IMR-90 (cell line): ENCODE results near the gene CRLF1. TPM values are rescaled to one million over a fixed set of nuclear protein-coding genes. Genes with fewer than 3 reads are reported as not detected.

ENCODE experiments used
- ATAC-seq: fragments of 200-7000 bp; cut with Tn5 transposase; 2 replicates; pipeline ENCODE4 v1.9.1; 2020; ENCODE audit warnings: low read depth, mild to moderate bottlenecking, moderate library complexity
- BruUV-seq: library from RNA; stranded (reverse); fragments of 400-500 nt; replicated peaks from 2 replicates; lab custom pipeline; 2021; lab: Mats Ljungman, UMichigan
- CTCF ChIA-PET: fragments of 300-600 bp; formaldehyde crosslinking; extraction: SDS; loops from one replicate; lab custom pipeline; 2021; ENCODE audit warnings: antibody characterized with exemption; lab: Yijun Ruan, JAX
- POLR2A ChIA-PET: fragments of 300-600 bp; sonication (Branson Sonifier 250); formaldehyde crosslinking; loops from one replicate; lab custom pipeline; 2022; ENCODE audit warnings: antibody characterized with exemption; ENCODE audit not compliant: unreplicated experiment; lab: Charles Lee
- DNase-seq: peaks from one replicate; pipeline ENCODE4 v3.0.0; 2013
- H2AFZ ChIP-seq: replicated peaks from 2 replicates; pipeline ENCODE3; 2013; ENCODE audit warnings: low read length, mild to moderate bottlenecking; ENCODE audit not compliant: poor library complexity
- H2AK5ac ChIP-seq: 2 replicates; pipeline ENCODE4 v1.6.1; 2013; ENCODE audit warnings: low read depth, low read length, inconsistent platforms
- H2AK9ac ChIP-seq: replicated peaks from 2 replicates; pipeline ENCODE3; 2013; ENCODE audit warnings: mild to moderate bottlenecking, low read depth, low read length, moderate library complexity; ENCODE audit not compliant: poor library complexity
- H2BK120ac ChIP-seq: 2 replicates; pipeline ENCODE4 v1.6.1; 2013; ENCODE audit warnings: low read depth, low read length, inconsistent platforms
- H2BK15ac ChIP-seq: 3 replicates; pipeline ENCODE4 v1.6.1; 2013; ENCODE audit warnings: low read depth, low read length, inconsistent platforms
- H2BK20ac ChIP-seq: 2 replicates; pipeline ENCODE4 v1.6.1; 2013; ENCODE audit warnings: low read depth, mild to moderate bottlenecking, inconsistent platforms, low read length, moderate library complexity
- H2BK5ac ChIP-seq: 2 replicates; pipeline ENCODE4 v1.6.1; 2013; ENCODE audit warnings: mild to moderate bottlenecking, low read depth, low read length, inconsistent platforms; ENCODE audit not compliant: poor library complexity, severe bottlenecking
- H3K14ac ChIP-seq: replicated peaks from 2 replicates; pipeline ENCODE4 v1.6.1; 2013; ENCODE audit warnings: low read depth, low read length, inconsistent platforms
- H3K18ac ChIP-seq: 2 replicates; pipeline ENCODE4 v1.6.1; 2013; ENCODE audit warnings: low read depth, low read length, control low read depth
- H3K23ac ChIP-seq: 2 replicates; pipeline ENCODE4 v1.6.1; 2013; ENCODE audit warnings: low read depth, low read length, inconsistent platforms
- H3K27ac ChIP-seq: 2 replicates; pipeline ENCODE4 v1.5.1; 2013; ENCODE audit warnings: mild to moderate bottlenecking, control low read depth, low read length; ENCODE audit not compliant: insufficient read depth
- H3K27me3 ChIP-seq: 2 replicates; pipeline ENCODE4 v1.6.1; 2013; ENCODE audit warnings: low read length; ENCODE audit not compliant: control insufficient read depth, insufficient read depth
- H3K36me3 ChIP-seq: 2 replicates; pipeline ENCODE4 v1.6.1; 2013; ENCODE audit warnings: low read length, mixed read lengths; ENCODE audit not compliant: control insufficient read depth, insufficient read depth
- H3K4ac ChIP-seq: 2 replicates; pipeline ENCODE4 v1.6.1; 2013; ENCODE audit warnings: low read depth, low read length, inconsistent platforms
- H3K4me1 ChIP-seq: 2 replicates; pipeline ENCODE4 v1.6.1; 2013; ENCODE audit warnings: low read length, mixed read lengths; ENCODE audit not compliant: control insufficient read depth, insufficient read depth
- H3K4me2 ChIP-seq: 2 replicates; pipeline ENCODE4 v1.6.1; 2013; ENCODE audit warnings: low read depth, mild to moderate bottlenecking, control low read depth, low read length, moderate library complexity
- H3K4me3 ChIP-seq: 2 replicates; pipeline ENCODE4 v1.5.1; 2013; ENCODE audit warnings: low read depth, mild to moderate bottlenecking, control low read depth, low read length, moderate library complexity; ENCODE audit not compliant: insufficient read depth
- H3K56ac ChIP-seq: 2 replicates; pipeline ENCODE4 v1.6.1; 2013; ENCODE audit warnings: low read length, inconsistent platforms; ENCODE audit not compliant: insufficient read depth; ENCODE audit errors: extremely low read depth
- H3K79me1 ChIP-seq, 2 experiments: 2 replicates each; pipeline ENCODE4 v1.6.1; 2013; ENCODE audit warnings: low read length in 2 of 2, inconsistent platforms in 1 of 2, low read depth in 1 of 2
- H3K9ac ChIP-seq: 2 replicates; pipeline ENCODE4 v1.6.1; 2013; ENCODE audit warnings: low read depth, low read length, control low read depth
- H3K9me1 ChIP-seq: 2 replicates; pipeline ENCODE4 v1.6.1; 2013; ENCODE audit warnings: low read length, inconsistent platforms; ENCODE audit not compliant: insufficient read depth
- H3K9me3 ChIP-seq: 2 replicates; pipeline ENCODE4 v1.6.1; 2013; ENCODE audit warnings: low read length; ENCODE audit not compliant: control insufficient read depth, insufficient read depth
- H4K20me1 ChIP-seq: 2 replicates; pipeline ENCODE4 v1.6.1; 2013; ENCODE audit warnings: low read length, inconsistent platforms; ENCODE audit not compliant: insufficient read depth
- H4K5ac ChIP-seq: 2 replicates; pipeline ENCODE4 v1.6.1; 2013; ENCODE audit warnings: mild to moderate bottlenecking, low read depth, low read length, control low read depth
- H4K8ac ChIP-seq, 2 experiments: 2 replicates each; pipeline ENCODE4 v1.6.1; 2013; ENCODE audit warnings: low read depth in 2 of 2, low read length in 2 of 2, control low read depth in 1 of 2, inconsistent platforms in 1 of 2
- H4K91ac ChIP-seq: 2 replicates; pipeline ENCODE4 v1.6.1; 2013; ENCODE audit warnings: low read depth, low read length, inconsistent platforms; ENCODE audit not compliant: insufficient read depth
- BHLHE40 ChIP-seq: fragments of 150-350 bp; IDR thresholded peaks from 2 replicates; pipeline ENCODE4 v1.6.1; 2016; ENCODE audit warnings: mild to moderate bottlenecking, low read depth, low read length
- CEBPB ChIP-seq: IDR thresholded peaks from 2 replicates; pipeline ENCODE4 v1.6.1; 2012; ENCODE audit warnings: low read depth, low read length, improper control_type of control experiment
- CHD1 ChIP-seq: IDR thresholded peaks from 2 replicates; pipeline ENCODE4 v1.6.1; 2012; ENCODE audit warnings: low read depth, low read length, improper control_type of control experiment
- CTCF ChIP-seq: conservative IDR thresholded peaks from 2 replicates; pipeline ENCODE4 v1.5.1; 2012; ENCODE audit warnings: mild to moderate bottlenecking, low read depth, low read length, improper control_type of control experiment
- ELK1 ChIP-seq: fragments of 150-350 bp; IDR thresholded peaks from 2 replicates; pipeline ENCODE4 v1.6.1; 2016; ENCODE audit warnings: low read depth, mild to moderate bottlenecking, low read length, moderate library complexity, borderline replicate concordance
- FOS ChIP-seq: fragments of 150-350 bp; IDR thresholded peaks from 2 replicates; pipeline ENCODE4 v1.6.1; 2016; ENCODE audit warnings: low read depth, low read length
- MAZ ChIP-seq: IDR thresholded peaks from 2 replicates; pipeline ENCODE4 v1.6.1; 2012; ENCODE audit warnings: low read depth, mild to moderate bottlenecking, low read length, improper control_type of control experiment, moderate library complexity, borderline replicate concordance
- MXI1 ChIP-seq: IDR thresholded peaks from 2 replicates; pipeline ENCODE4 v1.6.1; 2012; ENCODE audit warnings: low read depth, mild to moderate bottlenecking, low read length, moderate library complexity, borderline replicate concordance
- NFE2L2 ChIP-seq: fragments of 150-350 bp; IDR thresholded peaks from 2 replicates; pipeline ENCODE4 v1.6.1; 2016; ENCODE audit warnings: low read depth, mild to moderate bottlenecking, low read length
- POLR2A ChIP-seq: IDR thresholded peaks from 2 replicates; pipeline ENCODE4 v1.6.1; 2012; ENCODE audit warnings: mild to moderate bottlenecking, low read depth, low read length
- RAD21 ChIP-seq: IDR thresholded peaks from 2 replicates; pipeline ENCODE4 v1.6.1; 2012; ENCODE audit warnings: low read length, improper control_type of control experiment
- RCOR1 ChIP-seq: IDR thresholded peaks from 2 replicates; pipeline ENCODE4 v1.6.1; 2012; ENCODE audit warnings: mild to moderate bottlenecking, low read length, improper control_type of control experiment; ENCODE audit not compliant: insufficient replicate concordance
- RFX5 ChIP-seq: IDR thresholded peaks from 2 replicates; pipeline ENCODE4 v1.8.0; 2012; ENCODE audit warnings: low read depth, mild to moderate bottlenecking, low read length, moderate library complexity
- SMC3 ChIP-seq: fragments of 150-350 bp; IDR thresholded peaks from 2 replicates; pipeline ENCODE4 v1.6.1; 2016; ENCODE audit warnings: low read depth, mild to moderate bottlenecking, antibody characterized with exemption, low read length, moderate library complexity
- WGBS, 2 experiments: methylation state at CpG; one replicate each; pipeline versions ENCODE4 v1.1.5 to v1.1.7; 2013; ENCODE audit warnings: missing lambda C conversion rate in 2 of 2; ENCODE audit not compliant: insufficient read length in 1 of 2; ENCODE audit errors: extremely low coverage in 2 of 2; 5-methylcytosine and 5-hydroxymethylcytosine counted together
- dilution Hi-C: fragments of 300-500 bp; cut with HindIII; formaldehyde crosslinking; loops from one replicate; pipeline ENCODE4 v1.14.3; 2018; ENCODE audit warnings: low sequenced_read_pairs; ENCODE audit not compliant: unreplicated experiment
- in situ Hi-C: fragments of 300-500 bp; cut with MboI; formaldehyde crosslinking; loops from 3 replicates; pipeline ENCODE4 v1.14.3; 2019; ENCODE audit warnings: low sequenced_read_pairs, inconsistent platforms, mixed read lengths
- intact Hi-C: fragments of 100-400 bp; cut with micrococcal nuclease; formaldehyde crosslinking; loops from 2 replicates; pipeline ENCODE4 v1.10.0; 2022
- polyA plus RNA-seq, 3 experiments: library from polyadenylated mRNA; depleted of rRNA; stranded (reverse); fragments of >200 nt; gene quantifications; 2 replicates each; pipeline ENCODE4 v1.2.3, GENCODE V29; 2012; ENCODE audit warnings: low replicate concordance in 1 of 3
- total RNA-seq: library from RNA; depleted of rRNA; stranded (reverse); fragments of >200 nt; gene quantifications from 2 replicates; pipeline ENCODE4 v1.2.3, GENCODE V29; 2012
- TF ChIP-seq, protein P1 (sequence below): fragments of 150-350 bp; IDR thresholded peaks from 2 replicates; pipeline ENCODE4 v1.6.1; 2017; ENCODE audit warnings: mild to moderate bottlenecking, antibody characterized with exemption, low read length, low read depth

Gene CRLF1
- total and polyA plus RNA-seq, 2 of the 4 experiments (the other 2 are of a cell fraction) = 0.18 to 3.1 TPM

GRCh38 chr19:18610556-18611326 lies 4.1 kb upstream of the CRLF1 start:
- 8% methylated on average over 9 of the region's 45 CpGs; no CpG with 5 or more reads in 1 of the 2 experiments for WGBS, 2 experiments
- H4K20me1 ChIP-seq = peaks cover 4% of the 10 kb centered on the region; the same call in 1 of the 2 replicates
- H2AK9ac ChIP-seq = peak overlapping the region; percentile 81
- H4K8ac ChIP-seq = no peak overlapping the region
- no peak overlapping the region for H3K4me2 ChIP-seq
- H3K4ac ChIP-seq = no peak overlapping the region
- no peak overlapping the region for H3K14ac ChIP-seq
- H2BK20ac ChIP-seq = no peak overlapping the region
- peaks cover 11% of the 10 kb centered on the region; the same call in 1 of the 2 replicates for H3K4me1 ChIP-seq
- no peaks in the 10 kb centered on the region for H3K79me1 ChIP-seq
- no peak overlapping the region for H2AFZ ChIP-seq
- H2AK5ac ChIP-seq = no peak overlapping the region
- no peak overlapping the region for H4K5ac ChIP-seq
- no peak overlapping the region for H3K18ac ChIP-seq
- BruUV-seq = no TSS peak
- DNase-seq (no peak), ATAC-seq (no peak)
- in situ Hi-C loops = no loop called here
- dilution Hi-C loops = no loop called here
- H4K91ac ChIP-seq = no peak overlapping the region
- H3K9ac ChIP-seq = no peak overlapping the region
- H3K27me3 ChIP-seq = peaks cover 74% of the 10 kb centered on the region
- H3K27ac ChIP-seq = no peak overlapping the region
- H2BK5ac ChIP-seq = no peak overlapping the region
- no peak overlapping the region for H2BK15ac ChIP-seq
- H3K9me1 ChIP-seq = no peaks in the 10 kb centered on the region
- no peak overlapping the region for H3K4me3 ChIP-seq
- no peaks in the 10 kb centered on the region for H3K36me3 ChIP-seq
- no peak overlapping the region; the same call in 1 of the 2 replicates for H3K23ac ChIP-seq
- intact Hi-C loops = no loop called here
- H3K56ac ChIP-seq = no peak overlapping the region
- ChIA-PET CTCF (no interaction called here), POLR2A (no interaction called here)
- no peaks in the 10 kb centered on the region for H3K9me3 ChIP-seq
- no peak overlapping the region for H2BK120ac ChIP-seq
- no peak for TF ChIP-seq FOS
- TF ChIP-seq, protein P1, sequence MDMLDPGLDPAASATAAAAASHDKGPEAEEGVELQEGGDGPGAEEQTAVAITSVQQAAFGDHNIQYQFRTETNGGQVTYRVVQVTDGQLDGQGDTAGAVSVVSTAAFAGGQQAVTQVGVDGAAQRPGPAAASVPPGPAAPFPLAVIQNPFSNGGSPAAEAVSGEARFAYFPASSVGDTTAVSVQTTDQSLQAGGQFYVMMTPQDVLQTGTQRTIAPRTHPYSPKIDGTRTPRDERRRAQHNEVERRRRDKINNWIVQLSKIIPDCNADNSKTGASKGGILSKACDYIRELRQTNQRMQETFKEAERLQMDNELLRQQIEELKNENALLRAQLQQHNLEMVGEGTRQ = no peak
- no peak for TF ChIP-seq RAD21
- TF ChIP-seq MXI1 = no peak
- TF ChIP-seq RFX5 = no peak
- no peak for TF ChIP-seq RCOR1
- no peak for TF ChIP-seq CTCF
- TF ChIP-seq CEBPB = no peak
- no peak for TF ChIP-seq SMC3
- TF ChIP-seq POLR2A = no peak
- TF ChIP-seq CHD1 = no peak
- no peak for TF ChIP-seq ELK1
- no peak for TF ChIP-seq BHLHE40
- no peak for TF ChIP-seq MAZ
- TF ChIP-seq NFE2L2 = no peak
